HCT116 (cell line): ENCODE data around the gene SEMA3F. TPM values are rescaled to one million over a fixed set of nuclear protein-coding genes. Genes with fewer than 3 reads are reported as not detected.

ENCODE experiments used
- ATAC-seq: fragments of 200-7000 bp; cut with Tn5 transposase; 2 replicates; pipeline ENCODE4 v1.9.1; 2020; ENCODE audit warnings: mild to moderate bottlenecking, moderate library complexity
- BruUV-seq: library from RNA; stranded (reverse); fragments of 400-500 nt; replicated peaks from 2 replicates; lab custom pipeline; 2021; lab: Mats Ljungman, UMichigan
- CTCF ChIA-PET: fragments of 300-600 bp; sonication (Branson Sonifier 250); formaldehyde crosslinking; loops from one replicate; lab custom pipeline; 2021; ENCODE audit warnings: antibody characterized with exemption; lab: Charles Lee
- POLR2A ChIA-PET: fragments of 300-600, 350-600 bp; sonication (Branson Sonifier 250); formaldehyde crosslinking; loops from one replicate; lab custom pipeline; 2021; ENCODE audit warnings: antibody characterized with exemption; lab: Charles Lee
- RAD21 ChIA-PET, 2 experiments: fragments of 300-600 bp; sonication (Branson Sonifier 250); formaldehyde crosslinking; loops; one replicate each; lab custom pipeline; 2023; ENCODE audit warnings: low total read pairs in 2 of 2; ENCODE audit not compliant: uncharacterized antibody in 2 of 2, unreplicated experiment in 2 of 2, low non-redundant PET in 1 of 2; lab: Charles Lee
- DNase-seq: peaks from one replicate; pipeline ENCODE4 v3.0.0-alpha.2; 2010; ENCODE audit warnings: low read depth, low spot score
- H2AFZ ChIP-seq: fragments of 200-600 bp; shearing (Covaris generic), sonication (generic); 2 replicates; pipeline ENCODE4 v1.6.1; 2017; ENCODE audit warnings: low read depth, mixed run types, mixed read lengths, antibody characterized with exemption, low read length; ENCODE audit not compliant: poor library complexity, severe bottlenecking
- H3K27ac ChIP-seq: 2 replicates; pipeline ENCODE4 v1.5.1; 2012; ENCODE audit warnings: low read depth, low read length
- H3K27me3 ChIP-seq: fragments of 200-600 bp; sonication (generic); 2 replicates; pipeline ENCODE4 v1.6.1; 2016; ENCODE audit warnings: mixed run types, low read length, mixed read lengths; ENCODE audit not compliant: insufficient read depth
- H3K36me3 ChIP-seq, 2 experiments: fragments of 200-500 bp in 1 of 2; fragments of 200-600 bp in 1 of 2; sonication (Bioruptor generic) in 1 of 2; sonication (generic) in 1 of 2; 2 replicates each; pipeline versions ENCODE4 v1.5.1 to v1.6.1; 2014 to 2016; ENCODE audit warnings: low read length in 2 of 2, inconsistent platforms in 1 of 2, mixed read lengths in 1 of 2, mixed run types in 1 of 2; ENCODE audit not compliant: insufficient read depth in 2 of 2, control insufficient read depth in 1 of 2
- H3K4me1 ChIP-seq, 2 experiments: fragments of 200-600 bp in 1 of 2; sonication (generic) in 1 of 2; 2 replicates each; pipeline versions ENCODE4 v1.5.1 to v1.6.1; 2012 to 2017; ENCODE audit warnings: low read length in 2 of 2, inconsistent platforms in 1 of 2, mild to moderate bottlenecking in 1 of 2, mixed read lengths in 1 of 2, mixed run types in 1 of 2, moderate library complexity in 1 of 2; ENCODE audit not compliant: insufficient read depth in 2 of 2, control insufficient read depth in 1 of 2
- H3K4me2 ChIP-seq: fragments of 200-600 bp; sonication (generic); 2 replicates; pipeline ENCODE4 v1.6.1; 2017; ENCODE audit warnings: mixed run types, low read length, mixed read lengths
- H3K4me3 ChIP-seq, 2 experiments: fragments of 200-600 bp in 1 of 2; sonication (generic) in 1 of 2; replicated peaks in 1 of 2; 2 replicates each; pipeline ENCODE4 v1.5.1; 2011 to 2016; ENCODE audit warnings: low read length in 2 of 2, control low read depth in 1 of 2, low read depth in 1 of 2, mild to moderate bottlenecking in 1 of 2, mixed read lengths in 1 of 2, mixed run types in 1 of 2
- H3K79me2 ChIP-seq: fragments of 200-600 bp; sonication (generic); 2 replicates; pipeline ENCODE4 v1.6.1; 2017; ENCODE audit warnings: mild to moderate bottlenecking, mixed run types, low read length, moderate library complexity, mixed read lengths; ENCODE audit not compliant: insufficient read depth
- H3K9ac ChIP-seq: fragments of 200-600 bp; sonication (generic); 2 replicates; pipeline ENCODE4 v1.6.1; 2016; ENCODE audit warnings: low read length, mixed read lengths
- H3K9me2 ChIP-seq: fragments of 200-600 bp; sonication (generic), shearing (Covaris generic); 2 replicates; pipeline ENCODE4 v1.6.1; 2017; ENCODE audit warnings: mixed run types, mild to moderate bottlenecking, moderate library complexity; ENCODE audit not compliant: insufficient read depth
- H3K9me3 ChIP-seq, 2 experiments: fragments of 200-500 bp in 1 of 2; fragments of 200-600 bp in 1 of 2; sonication (Bioruptor generic) in 1 of 2; sonication (generic) in 1 of 2; 2 replicates each; pipeline ENCODE4 v1.6.1; 2014 to 2017; ENCODE audit warnings: low read length in 2 of 2, mixed read lengths in 2 of 2, inconsistent platforms in 1 of 2, low read depth in 1 of 2, mild to moderate bottlenecking in 1 of 2, mixed run types in 1 of 2, moderate library complexity in 1 of 2; ENCODE audit not compliant: control insufficient read depth in 1 of 2, insufficient read depth in 1 of 2
- H4K20me1 ChIP-seq: fragments of 200-600 bp; sonication (generic), shearing (Covaris generic); 2 replicates; pipeline ENCODE4 v1.6.1; 2017; ENCODE audit warnings: mixed run types, mild to moderate bottlenecking, moderate library complexity; ENCODE audit not compliant: insufficient read depth
- EGR1 ChIP-seq: IDR thresholded peaks from 2 replicates; pipeline ENCODE4 v1.6.1; 2012; ENCODE audit warnings: low read depth
- ZFX ChIP-seq: fragments of 450-650 bp; IDR thresholded peaks from 2 replicates; pipeline ENCODE4 v1.6.1; 2017
- intact Hi-C: fragments of 100-400 bp; cut with micrococcal nuclease; formaldehyde crosslinking; loops from 2 replicates; pipeline ENCODE4 v1.10.0; 2022
- total RNA-seq: library from RNA; stranded (reverse); gene quantifications from one replicate; pipeline ENCODE4 v1.2.1, GENCODE V29; 2021; ENCODE audit not compliant: unreplicated experiment
- TF ChIP-seq, protein P1 (sequence below): IDR thresholded peaks from 2 replicates; pipeline ENCODE4 v1.6.1; 2011; ENCODE audit warnings: mild to moderate bottlenecking, low read length, moderate library complexity; ENCODE audit not compliant: insufficient replicate concordance; ENCODE audit errors: extremely low read depth
- TF ChIP-seq, protein P2 (sequence below), 3 experiments: fragments of 200-600 bp in 1 of 3; sonication (generic) in 1 of 3; IDR thresholded peaks in 2 of 3; conservative IDR thresholded peaks in 1 of 3; 2 replicates each; pipeline ENCODE4 v1.5.1; 2012 to 2017; ENCODE audit warnings: low read depth in 2 of 3, low read length in 2 of 3, antibody characterized with exemption in 1 of 3, borderline replicate concordance in 1 of 3, control low read depth in 1 of 3, mild to moderate bottlenecking in 1 of 3, mixed read lengths in 1 of 3, mixed run types in 1 of 3, moderate library complexity in 1 of 3; ENCODE audit not compliant: insufficient read depth in 1 of 3

Gene SEMA3F
- total RNA-seq, 1 experiment from 2014 or later = 15.7 TPM

- TF ChIP-seq, protein P1, sequence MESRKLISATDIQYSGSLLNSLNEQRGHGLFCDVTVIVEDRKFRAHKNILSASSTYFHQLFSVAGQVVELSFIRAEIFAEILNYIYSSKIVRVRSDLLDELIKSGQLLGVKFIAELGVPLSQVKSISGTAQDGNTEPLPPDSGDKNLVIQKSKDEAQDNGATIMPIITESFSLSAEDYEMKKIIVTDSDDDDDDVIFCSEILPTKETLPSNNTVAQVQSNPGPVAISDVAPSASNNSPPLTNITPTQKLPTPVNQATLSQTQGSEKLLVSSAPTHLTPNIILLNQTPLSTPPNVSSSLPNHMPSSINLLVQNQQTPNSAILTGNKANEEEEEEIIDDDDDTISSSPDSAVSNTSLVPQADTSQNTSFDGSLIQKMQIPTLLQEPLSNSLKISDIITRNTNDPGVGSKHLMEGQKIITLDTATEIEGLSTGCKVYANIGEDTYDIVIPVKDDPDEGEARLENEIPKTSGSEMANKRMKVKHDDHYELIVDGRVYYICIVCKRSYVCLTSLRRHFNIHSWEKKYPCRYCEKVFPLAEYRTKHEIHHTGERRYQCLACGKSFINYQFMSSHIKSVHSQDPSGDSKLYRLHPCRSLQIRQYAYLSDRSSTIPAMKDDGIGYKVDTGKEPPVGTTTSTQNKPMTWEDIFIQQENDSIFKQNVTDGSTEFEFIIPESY = no peak
- TF ChIP-seq, protein P2, sequence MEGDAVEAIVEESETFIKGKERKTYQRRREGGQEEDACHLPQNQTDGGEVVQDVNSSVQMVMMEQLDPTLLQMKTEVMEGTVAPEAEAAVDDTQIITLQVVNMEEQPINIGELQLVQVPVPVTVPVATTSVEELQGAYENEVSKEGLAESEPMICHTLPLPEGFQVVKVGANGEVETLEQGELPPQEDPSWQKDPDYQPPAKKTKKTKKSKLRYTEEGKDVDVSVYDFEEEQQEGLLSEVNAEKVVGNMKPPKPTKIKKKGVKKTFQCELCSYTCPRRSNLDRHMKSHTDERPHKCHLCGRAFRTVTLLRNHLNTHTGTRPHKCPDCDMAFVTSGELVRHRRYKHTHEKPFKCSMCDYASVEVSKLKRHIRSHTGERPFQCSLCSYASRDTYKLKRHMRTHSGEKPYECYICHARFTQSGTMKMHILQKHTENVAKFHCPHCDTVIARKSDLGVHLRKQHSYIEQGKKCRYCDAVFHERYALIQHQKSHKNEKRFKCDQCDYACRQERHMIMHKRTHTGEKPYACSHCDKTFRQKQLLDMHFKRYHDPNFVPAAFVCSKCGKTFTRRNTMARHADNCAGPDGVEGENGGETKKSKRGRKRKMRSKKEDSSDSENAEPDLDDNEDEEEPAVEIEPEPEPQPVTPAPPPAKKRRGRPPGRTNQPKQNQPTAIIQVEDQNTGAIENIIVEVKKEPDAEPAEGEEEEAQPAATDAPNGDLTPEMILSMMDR (IDR thresholded peaks at IDR 0.05 in 2 of 3, conservative IDR thresholded peaks at IDR 0.05 in 1 of 3; ENCODE audit: borderline replicate concordance in 1 of 3, insufficient read depth in 1 of 3, low read depth in 2 of 3, low read length in 2 of 3) = peak in 2 of 3 experiments; percentile 11 to 20; a peak in 1 of 6 replicates
- no peak for TF ChIP-seq ZFX
- TF ChIP-seq, all 23 proteins: peak for 1
- ChIA-PET RAD21 (no interaction called here), POLR2A (no interaction called here), CTCF (no interaction called here)
- no TSS peak for BruUV-seq
- no peak for DNase-seq
- H3K27ac ChIP-seq = no peak overlapping the region; the same call in 1 of the 2 replicates
- peak overlapping the region; percentile 78 for H3K4me2 ChIP-seq
- no peaks in the 10 kb centered on the region for H3K79me2 ChIP-seq
- no peaks in the 10 kb centered on the region for H3K36me3 ChIP-seq
- peak; percentile 47 for ATAC-seq
- H4K20me1 ChIP-seq = no peaks in the 10 kb centered on the region
- H2AFZ ChIP-seq = no peak overlapping the region
- no peaks in the 10 kb centered on the region for H3K9me2 ChIP-seq
- peaks cover 10 to 37% of the 10 kb centered on the region in 2 experiments for H3K4me1 ChIP-seq
- intact Hi-C loops = no loop called here
- no peak overlapping the region for H3K9ac ChIP-seq
- H3K4me3 ChIP-seq = peak overlapping the region; percentile 26 to 67
- H3K27me3 ChIP-seq = no peaks in the 10 kb centered on the region
- H3K9me3 ChIP-seq = no peaks in the 10 kb centered on the region
These were observed 666 bp upstream of the SEMA3F start for GRCh38 chr3:50154476-50154839.

DNA sequence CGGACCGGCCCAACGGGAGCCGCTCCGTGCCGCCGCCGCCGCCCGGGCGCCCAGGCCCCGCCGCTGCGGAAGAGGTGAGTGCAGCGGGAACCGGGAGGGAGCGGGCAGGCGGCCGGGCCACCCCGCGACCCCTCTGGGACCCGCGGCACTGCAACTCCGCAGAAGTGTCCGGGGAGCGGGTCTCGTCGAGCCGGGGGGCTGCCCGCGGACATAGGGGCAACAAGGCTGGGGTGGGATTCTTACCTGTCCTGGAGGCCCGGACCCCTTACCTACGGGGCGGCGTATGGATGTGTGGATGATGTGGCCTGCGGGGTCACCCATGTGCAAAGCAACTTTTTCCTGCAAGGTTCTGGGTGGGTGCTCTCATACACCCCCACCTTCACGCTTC is 361 bp downstream of the SEMA3F start:
- Histone ChIP-seq H3K79me2 (no peaks in the 10 kb centered on the region), H3K9ac (peak overlapping the region; percentile 65), H4K20me1 (no peaks in the 10 kb centered on the region), H3K9me2 (no peaks in the 10 kb centered on the region), H2AFZ (no peak overlapping the region), H3K27me3 (no peaks in the 10 kb centered on the region), H3K4me1 (peaks cover 10 to 41% of the 10 kb centered on the region in 2 experiments), H3K4me2 (peak overlapping the region; percentile 78), H3K36me3 (no peaks in the 10 kb centered on the region; a peak in 1 of 4 replicates), H3K9me3 (no peaks in the 10 kb centered on the region), H3K4me3 (peak overlapping the region; percentile 56 to 67), H3K27ac (peak overlapping the region; percentile 80; the same call in 1 of the 2 replicates)
- POLR2A ChIA-PET = no interaction called here
- ATAC-seq (no peak), DNase-seq (no peak)
- BruUV-seq = no TSS peak
- CTCF ChIA-PET = no interaction called here
- intact Hi-C loops = no loop called here
- RAD21 ChIA-PET = no interaction called here
- TF ChIP-seq, protein P1 = no peak
- TF ChIP-seq EGR1 = no peak
